GM23338 (cell line): ENCODE data around the gene C2orf81. TPM values are rescaled to one million over a fixed set of nuclear protein-coding genes. Genes with fewer than 3 reads are reported as not detected.
"Not testable (repeated sequence)": the region's sequence is repeated elsewhere in the genome, so short reads cannot be mapped to it uniquely, and the experiment has no call there.

Source experiments
- ATAC-seq: fragments of 200-7000 bp; cut with Tn5 transposase; 3 replicates; pipeline ENCODE4 v1.9.1; 2020
- DNase-seq: peaks from one replicate; pipeline ENCODE4 v3.0.0-alpha.2; 2015; ENCODE audit warnings: low spot score
- H2AFZ ChIP-seq: fragments of 200-600 bp; sonication (generic); 2 replicates; pipeline ENCODE4 v1.8.0; 2016; ENCODE audit warnings: antibody characterized with exemption, mild to moderate bottlenecking, moderate library complexity
- H3F3A ChIP-seq: fragments of 200-600 bp; sonication (generic); replicated peaks from 2 replicates; pipeline ENCODE4 v1.8.0; 2017; ENCODE audit warnings: antibody characterized with exemption, mixed run types, low read depth
- H3K27ac ChIP-seq: fragments of 200-600 bp; sonication (generic); 2 replicates; pipeline ENCODE4 v1.6.1; 2016; ENCODE audit warnings: low read depth
- H3K27me3 ChIP-seq: fragments of 200-600 bp; sonication (generic); 2 replicates; pipeline ENCODE4 v1.8.0; 2016; ENCODE audit warnings: mild to moderate bottlenecking, mixed run types, moderate library complexity; ENCODE audit not compliant: insufficient read depth
- H3K36me3 ChIP-seq: fragments of 200-600 bp; sonication (generic); 2 replicates; pipeline ENCODE4 v1.8.0; 2016; ENCODE audit warnings: mild to moderate bottlenecking; ENCODE audit not compliant: insufficient read depth
- H3K4me1 ChIP-seq: fragments of 200-600 bp; sonication (generic); 2 replicates; pipeline ENCODE4 v1.8.0; 2016; ENCODE audit warnings: mild to moderate bottlenecking, moderate library complexity; ENCODE audit not compliant: insufficient read depth
- H3K4me2 ChIP-seq: fragments of 200-600 bp; sonication (generic); 2 replicates; pipeline ENCODE4 v1.7.1; 2017; ENCODE audit warnings: mixed run types
- H3K4me3 ChIP-seq: fragments of 200-600 bp; sonication (generic); 2 replicates; pipeline ENCODE4 v1.6.1; 2016; ENCODE audit warnings: mixed run types
- H3K79me2 ChIP-seq: fragments of 200-600 bp; sonication (generic); replicated peaks from 2 replicates; pipeline ENCODE4 v1.8.0; 2017; ENCODE audit warnings: mild to moderate bottlenecking; ENCODE audit not compliant: insufficient read depth
- H3K9me2 ChIP-seq: fragments of 200-600 bp; sonication (generic); 2 replicates; pipeline ENCODE4 v1.8.0; 2017; ENCODE audit not compliant: insufficient read depth
- H4K20me1 ChIP-seq: fragments of 200-600 bp; sonication (generic); replicated peaks from 2 replicates; pipeline ENCODE4 v1.8.0; 2017; ENCODE audit warnings: mild to moderate bottlenecking; ENCODE audit not compliant: insufficient read depth
- H3K27ac Mint-ChIP-seq: 2 replicates; pipeline ENCODE4 v1.8.0; 2020; ENCODE audit warnings: inconsistent platforms, mild to moderate bottlenecking, moderate library complexity, mixed read lengths
- H3K27me3 Mint-ChIP-seq: 3 replicates; pipeline ENCODE4 v1.8.0; 2022; ENCODE audit warnings: low read depth, mild to moderate bottlenecking, moderate library complexity, mixed read lengths, inconsistent platforms; ENCODE audit not compliant: insufficient read depth, poor library complexity
- H3K36me3 Mint-ChIP-seq: 3 replicates; pipeline ENCODE4 v1.8.0; 2021; ENCODE audit warnings: low read depth, mild to moderate bottlenecking, inconsistent platforms, moderate library complexity, mixed read lengths
- H3K4me1 Mint-ChIP-seq: 3 replicates; pipeline ENCODE4 v1.8.0; 2020; ENCODE audit warnings: mild to moderate bottlenecking, inconsistent platforms, mixed read lengths
- H3K4me3 Mint-ChIP-seq: 3 replicates; pipeline ENCODE4 v1.8.0; 2021; ENCODE audit warnings: moderate library complexity, mild to moderate bottlenecking, inconsistent platforms, mixed read lengths
- H3K9me3 Mint-ChIP-seq: 3 replicates; pipeline ENCODE4 v1.8.0; 2020; ENCODE audit warnings: moderate library complexity, mild to moderate bottlenecking, inconsistent platforms, mixed read lengths
- ZNF462 ChIP-seq: fragments of 250-450 bp; sonication (Bioruptor Pico); IDR thresholded peaks from 2 replicates; pipeline ENCODE4 v1.5.0; 2020; ENCODE audit warnings: mild to moderate bottlenecking, moderate library complexity
- polyA plus RNA-seq: library from polyadenylated mRNA; unstranded; fragments of >200 nt; fragmentation: Nextera tagmentation; extraction: Ambion mirVana; gene quantifications from 2 replicates; pipeline ENCODE4 v1.2.1, GENCODE V29; 2016
- total RNA-seq: library from RNA; depleted of rRNA; stranded (reverse); fragments of >200 nt; shearing (Covaris generic); gene quantifications from 2 replicates; pipeline ENCODE4 v1.2.3, GENCODE V29; 2014

The C2orf81 gene
- total and polyA plus RNA-seq, 2 experiments from 2014 or later = 3.8 to 4.6 TPM

DNA sequence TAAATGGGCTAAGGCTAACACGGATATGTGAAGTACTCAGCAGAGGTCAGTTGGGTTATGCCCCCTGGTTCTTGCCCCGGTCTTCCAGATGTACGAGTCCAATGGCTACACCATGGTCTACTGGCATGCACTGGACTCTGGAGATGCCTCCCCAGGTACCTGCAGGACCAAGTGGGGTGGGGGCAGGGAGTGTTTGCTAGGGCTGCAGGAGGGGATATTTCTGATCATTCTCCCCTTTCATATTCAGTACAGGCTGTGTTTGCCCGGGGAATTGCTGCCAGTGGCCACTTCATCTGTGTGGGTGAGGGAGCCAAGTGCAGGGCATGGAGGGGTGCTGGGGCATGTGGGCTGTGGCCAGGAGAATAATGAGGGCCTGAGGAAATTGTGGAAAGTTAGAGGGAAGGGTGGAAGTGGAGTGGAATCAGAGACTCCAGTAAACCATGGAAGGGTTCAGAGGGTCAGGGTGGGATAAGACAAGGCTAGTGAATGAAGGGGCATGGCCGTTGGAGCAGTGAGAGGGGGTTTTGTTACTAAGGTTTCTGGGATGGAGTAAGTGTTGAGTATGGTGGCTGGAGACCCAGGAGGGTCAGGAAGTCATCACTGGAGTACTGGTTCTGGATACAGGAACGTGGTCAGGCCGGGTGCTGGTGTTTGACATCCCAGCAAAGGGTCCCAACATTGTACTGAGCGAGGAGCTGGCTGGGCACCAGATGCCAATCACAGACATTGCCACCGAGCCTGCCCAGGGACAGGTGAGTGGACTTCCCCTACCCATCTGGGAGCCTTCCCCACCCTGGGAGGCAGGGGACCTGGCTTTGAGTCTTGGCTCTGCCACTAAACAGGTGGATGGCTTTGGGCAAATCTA is 2.0 kb upstream of the C2orf81 start (continued):
- no peak for TF ChIP-seq ZNF462 (CRISPR knock-in tag)

DNA sequence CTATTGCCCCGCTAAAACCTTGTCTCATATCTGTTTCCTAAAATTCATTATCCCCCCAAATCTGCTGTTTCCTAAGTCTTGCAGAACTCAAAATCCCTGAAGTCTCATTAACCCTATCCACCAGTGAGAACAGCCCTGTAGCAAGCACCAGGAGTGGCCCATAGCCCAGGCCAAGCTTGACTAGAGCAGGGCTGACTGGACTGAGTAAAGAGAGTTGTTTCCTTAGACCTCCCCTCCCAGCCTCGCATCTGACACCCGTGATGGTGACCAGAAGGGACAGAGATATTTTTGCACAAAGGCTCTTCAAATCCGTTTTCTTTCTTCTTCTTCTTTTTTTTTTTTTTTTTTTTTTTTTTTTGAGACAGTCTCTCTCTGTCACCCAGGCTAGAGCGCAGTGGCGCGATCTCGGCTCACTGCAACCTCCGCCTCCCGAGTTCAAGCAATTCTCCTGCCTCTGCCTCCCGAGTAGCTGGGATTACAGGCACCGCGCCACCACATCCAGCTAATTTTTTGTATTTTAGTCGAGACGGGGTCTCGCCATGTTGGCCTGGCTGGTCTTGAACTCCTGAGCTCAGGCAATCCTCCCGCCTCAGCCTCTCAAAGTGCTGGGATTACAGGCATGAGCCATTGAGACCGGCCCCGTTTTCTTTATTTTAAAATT is 846 bp downstream of the C2orf81 start:
- not testable (repeated sequence) for H2AFZ ChIP-seq, H3K27ac Mint-ChIP-seq, H3K79me2 ChIP-seq, H4K20me1 ChIP-seq, H3K9me2 ChIP-seq, H3K36me3 ChIP-seq, H3K9me3 Mint-ChIP-seq, H3K27ac ChIP-seq, H3K36me3 Mint-ChIP-seq, ATAC-seq, H3F3A ChIP-seq, DNase-seq
- H3K4me1 Mint-ChIP-seq = peaks cover 23% of the 10 kb centered on the region
- Histone ChIP-seq H3K4me3 (peak overlapping the region; percentile 82), H3K27me3 (peaks cover 25% of the 10 kb centered on the region), H3K4me1 (peaks cover 12% of the 10 kb centered on the region), H3K4me2 (peak overlapping the region; percentile 87)
- peak overlapping the region; percentile 95 for H3K4me3 Mint-ChIP-seq
- peaks cover 48% of the 10 kb centered on the region for H3K27me3 Mint-ChIP-seq
